Astrocyte of the spinal cord (primary cell): ENCODE measurements around the gene RBM7.
A peak's percentile ranks its signal among the peaks of the same experiment; 100 is the strongest.

Experiments used
- DNase-seq: peaks from one replicate; pipeline ENCODE4 v3.0.0; 2011; ENCODE audit warnings: low read depth, low spot score
- H3K4me3 ChIP-seq: 2 replicates; pipeline ENCODE4 v1.5.1; 2011; ENCODE audit warnings: low read depth, mild to moderate bottlenecking, low read length, moderate library complexity
- in situ Hi-C: cut with HindIII; loops from 2 replicates; pipeline ENCODE4 v1.10.0; 2017; ENCODE audit warnings: low sequenced_read_pairs
- TF ChIP-seq, protein P1 (sequence below): IDR thresholded peaks from 2 replicates; pipeline ENCODE4 v1.5.1; 2012; ENCODE audit warnings: low read depth, mild to moderate bottlenecking, low read length, inconsistent platforms

The RBM7 gene

DNA sequence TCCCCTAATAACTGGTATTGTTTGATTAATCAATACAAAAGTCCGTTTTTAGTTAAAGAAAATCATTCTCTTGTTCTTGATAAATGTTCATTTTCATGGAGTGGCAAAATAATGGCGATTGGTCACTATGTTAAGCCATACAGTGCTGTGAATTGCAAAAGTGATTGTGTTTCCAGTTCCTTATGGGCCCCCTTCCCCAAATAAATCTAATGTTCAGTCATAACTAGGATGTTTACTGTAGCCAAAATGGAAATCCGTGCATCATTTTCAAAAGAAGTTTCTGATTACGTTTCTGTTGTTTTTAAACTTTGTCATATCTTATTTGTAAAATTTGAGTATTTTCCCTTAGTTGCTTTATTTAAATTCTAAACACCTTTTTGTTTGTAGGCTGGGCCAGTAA lies 845 bp downstream of the RBM7 start:
- peak; percentile 15 for DNase-seq
- in situ Hi-C loops: no loop called here
- H3K4me3 ChIP-seq: peak overlapping the region; percentile 96
- TF ChIP-seq, protein P1, sequence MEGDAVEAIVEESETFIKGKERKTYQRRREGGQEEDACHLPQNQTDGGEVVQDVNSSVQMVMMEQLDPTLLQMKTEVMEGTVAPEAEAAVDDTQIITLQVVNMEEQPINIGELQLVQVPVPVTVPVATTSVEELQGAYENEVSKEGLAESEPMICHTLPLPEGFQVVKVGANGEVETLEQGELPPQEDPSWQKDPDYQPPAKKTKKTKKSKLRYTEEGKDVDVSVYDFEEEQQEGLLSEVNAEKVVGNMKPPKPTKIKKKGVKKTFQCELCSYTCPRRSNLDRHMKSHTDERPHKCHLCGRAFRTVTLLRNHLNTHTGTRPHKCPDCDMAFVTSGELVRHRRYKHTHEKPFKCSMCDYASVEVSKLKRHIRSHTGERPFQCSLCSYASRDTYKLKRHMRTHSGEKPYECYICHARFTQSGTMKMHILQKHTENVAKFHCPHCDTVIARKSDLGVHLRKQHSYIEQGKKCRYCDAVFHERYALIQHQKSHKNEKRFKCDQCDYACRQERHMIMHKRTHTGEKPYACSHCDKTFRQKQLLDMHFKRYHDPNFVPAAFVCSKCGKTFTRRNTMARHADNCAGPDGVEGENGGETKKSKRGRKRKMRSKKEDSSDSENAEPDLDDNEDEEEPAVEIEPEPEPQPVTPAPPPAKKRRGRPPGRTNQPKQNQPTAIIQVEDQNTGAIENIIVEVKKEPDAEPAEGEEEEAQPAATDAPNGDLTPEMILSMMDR: no peak

DNA sequence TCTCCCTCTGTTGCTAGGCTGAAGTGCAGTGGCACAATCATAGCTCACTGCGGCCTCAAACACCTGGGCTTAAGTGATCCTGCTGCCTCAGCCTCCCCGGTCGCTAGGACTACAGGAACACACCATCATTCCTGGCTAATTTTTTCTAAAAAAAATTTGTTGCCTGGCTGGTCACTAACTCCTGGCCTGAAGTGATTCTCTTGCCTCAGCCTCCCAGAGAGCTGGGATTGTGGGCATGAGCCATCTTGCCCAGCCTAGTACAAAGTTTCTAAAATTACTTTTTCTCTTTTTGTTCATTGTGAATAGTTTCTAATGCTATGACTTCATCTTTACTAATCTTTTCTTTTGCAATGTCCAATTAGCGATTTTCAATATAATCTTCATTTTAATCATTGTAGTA lies 12.5 kb downstream of the RBM7 start:
- H3K4me3 ChIP-seq: no peak overlapping the region
- in situ Hi-C loops: no loop called here
- TF ChIP-seq, protein P1: no peak
- DNase-seq: no peak

DNA sequence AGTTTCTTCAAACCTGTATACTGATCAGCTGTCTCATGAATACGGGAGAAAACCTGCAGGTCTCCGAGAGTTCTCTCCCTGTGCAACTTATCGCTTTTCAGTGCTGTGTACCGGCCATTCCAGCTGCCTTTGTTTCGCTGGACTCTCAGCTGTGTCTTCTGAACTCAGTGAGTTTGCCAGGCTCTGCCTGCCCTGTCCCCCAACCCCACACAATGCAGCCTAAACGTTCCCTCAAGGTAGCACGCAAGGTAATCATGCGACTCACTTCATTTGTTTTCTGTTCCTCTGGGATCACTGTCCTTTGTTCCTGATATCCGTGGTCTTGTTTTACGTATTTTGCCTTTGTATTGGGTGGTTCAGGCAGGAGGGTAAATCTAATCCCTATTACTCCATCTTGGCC lies 13.5 kb downstream of the RBM7 start:
- H3K4me3 ChIP-seq: no peak overlapping the region
- TF ChIP-seq, protein P1: no peak
- in situ Hi-C loops: no loop called here
- no peak for DNase-seq

DNA sequence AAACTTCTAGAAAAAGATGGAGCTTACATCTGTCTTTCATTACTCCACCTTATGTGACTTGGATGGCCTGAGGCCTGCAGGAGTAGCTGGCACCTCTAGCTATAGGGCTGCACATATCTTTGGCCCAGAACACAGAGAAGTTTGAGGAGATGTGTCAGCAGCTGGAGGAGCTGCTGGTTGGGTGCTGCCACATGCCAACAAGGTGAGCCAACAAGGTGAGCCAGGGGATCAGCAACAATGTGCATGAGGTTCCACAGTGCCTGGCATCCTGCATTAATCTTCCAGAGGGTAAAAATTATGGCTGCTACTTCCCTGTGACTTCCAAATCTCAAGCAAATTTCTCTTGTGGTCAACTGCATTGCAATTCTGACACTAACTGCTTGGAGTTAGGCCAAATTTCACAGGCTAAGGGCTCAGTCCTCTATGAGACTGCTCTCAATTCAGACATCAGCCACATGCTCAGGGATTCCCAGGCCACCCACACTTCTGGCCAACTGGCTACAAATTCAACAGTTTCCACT lies 16.0 kb downstream of the RBM7 start:
- peak; percentile 41 for DNase-seq

DNA sequence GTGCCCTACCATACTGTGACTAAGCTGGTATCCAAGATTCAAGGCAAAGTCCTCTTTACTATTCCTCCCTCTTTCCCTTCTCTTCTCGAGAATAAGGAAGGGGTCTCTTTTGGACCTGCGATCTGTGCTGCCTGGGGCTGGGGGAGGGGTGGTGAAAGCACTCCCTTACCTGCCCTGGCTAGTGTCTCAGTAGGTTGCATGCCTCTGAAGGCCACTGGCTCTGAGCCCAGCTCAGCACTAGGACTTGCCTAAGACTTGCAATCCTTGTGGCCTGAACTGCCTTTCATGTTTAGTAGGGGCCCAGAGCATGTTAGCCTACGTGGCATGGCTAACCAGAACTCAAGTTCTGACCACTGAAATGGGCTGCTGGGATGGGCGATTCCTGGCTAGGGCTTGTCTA lies 25.8 kb downstream of the RBM7 start:
- TF ChIP-seq, protein P1: no peak
- in situ Hi-C loops: no loop called here
- DNase-seq: no peak
- H3K4me3 ChIP-seq: no peak overlapping the region

More for the DNA sequence above, 16.0 kb downstream of the RBM7 start:
- in situ Hi-C loops: no loop called here
- H3K4me3 ChIP-seq: no peak overlapping the region
- TF ChIP-seq, protein P1: no peak

DNA sequence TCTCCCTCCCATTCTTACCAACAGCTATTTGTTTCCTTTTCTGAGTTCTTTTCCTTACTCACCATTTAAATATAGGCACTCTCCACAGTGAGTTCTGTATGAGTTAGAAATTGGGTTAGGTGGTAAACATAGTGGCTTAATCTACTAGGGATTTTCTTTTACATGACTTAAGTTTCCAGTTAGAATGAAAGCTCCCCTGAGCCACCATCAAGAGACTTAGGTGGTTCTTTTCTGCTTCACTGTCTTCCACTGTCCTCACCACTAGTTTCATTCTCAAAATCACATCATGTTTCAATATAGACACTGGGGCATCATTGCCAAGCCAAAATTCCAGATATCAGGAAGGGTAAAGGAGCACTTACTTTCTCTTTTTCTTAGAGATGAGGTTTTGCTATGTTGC lies 29.8 kb downstream of the RBM7 start:
- H3K4me3 ChIP-seq: no peak overlapping the region
- TF ChIP-seq, protein P1: no peak
- in situ Hi-C loops: no loop called here
- DNase-seq: no peak

DNA sequence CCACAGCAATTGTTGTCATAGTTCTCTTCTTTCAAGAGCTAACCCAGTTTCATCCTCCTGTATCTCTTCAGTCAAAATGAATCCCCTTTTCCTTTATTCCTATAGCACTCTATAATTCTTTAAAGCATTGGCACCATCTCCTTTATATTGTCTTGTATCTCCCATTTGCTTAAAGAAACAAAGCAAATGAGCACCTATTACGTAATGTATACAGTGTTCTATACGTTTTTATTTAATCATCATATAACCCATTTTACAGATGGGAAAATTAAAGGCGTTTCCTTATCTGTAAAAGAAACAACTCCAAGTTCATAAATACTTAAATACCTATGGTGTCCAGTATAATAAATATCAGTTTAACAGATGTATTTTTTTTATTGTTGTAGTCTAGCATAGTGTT lies 32.4 kb downstream of the RBM7 start:
- TF ChIP-seq, protein P1: no peak
- in situ Hi-C loops: no loop called here
- H3K4me3 ChIP-seq: no peak overlapping the region
- no peak for DNase-seq
